ENCODE data around the gene CCNDBP1. TPM values are rescaled to one million over a fixed set of nuclear protein-coding genes. Genes with fewer than 3 reads are reported as not detected.
"Not testable (repeated sequence)": the region's sequence is repeated elsewhere in the genome, so short reads cannot be mapped to it uniquely, and the experiment has no call there.

CCNDBP1 gene
- total RNA-seq, 1 donor from 2014 or later, result 61.8 TPM

DNA sequence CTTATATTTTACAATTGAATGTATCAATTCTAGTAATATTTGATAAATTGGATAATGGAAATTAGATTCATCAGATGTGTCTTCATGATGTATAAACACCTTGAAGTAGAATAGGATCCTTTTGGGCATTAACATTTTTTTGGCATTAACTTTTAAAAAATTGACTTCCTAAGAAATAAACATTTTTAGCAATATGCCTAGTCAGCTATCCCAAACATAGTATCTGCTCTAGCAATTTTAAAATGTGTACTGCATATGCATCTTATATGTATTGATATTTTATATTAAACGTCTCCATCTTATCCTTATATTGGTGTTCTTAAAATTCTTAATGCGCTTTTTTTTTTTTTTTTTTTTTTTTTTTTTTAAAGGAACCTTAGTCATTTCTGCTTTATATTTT lies 8.5 kb downstream of the CCNDBP1 start:
- Histone ChIP-seq H3K36me3 (ENCODE audit: control insufficient read depth, insufficient read depth, low read length) (no peaks in the 10 kb centered on the region), H3K27me3 (ENCODE audit: control insufficient read depth, insufficient read depth, low read length) (no peaks in the 10 kb centered on the region), H3K4me3 (ENCODE audit: low read depth, low read length) (no peak overlapping the region)
- TF ChIP-seq CTCF (IDR thresholded peaks at IDR 0.05; ENCODE audit: insufficient read depth, low read length, poor library complexity, severe bottlenecking), result no peak
- no peak for DNase-seq (ENCODE audit: low read depth)

DNA sequence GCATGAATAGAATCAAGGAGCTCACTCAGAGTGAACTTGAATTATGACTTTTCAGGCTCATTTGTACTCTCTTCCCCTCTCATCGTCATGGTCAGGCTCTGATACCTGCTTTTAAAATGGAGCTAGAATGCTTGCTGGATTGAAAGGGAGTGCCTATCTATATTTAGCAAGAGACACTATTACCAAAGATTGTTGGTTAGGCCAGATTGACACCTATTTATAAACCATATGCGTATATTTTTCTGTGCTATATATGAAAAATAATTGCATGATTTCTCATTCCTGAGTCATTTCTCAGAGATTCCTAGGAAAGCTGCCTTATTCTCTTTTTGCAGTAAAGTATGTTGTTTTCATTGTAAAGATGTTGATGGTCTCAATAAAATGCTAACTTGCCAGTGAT lies 9.6 kb downstream of the CCNDBP1 start:
- no peaks in the 10 kb centered on the region for H3K27me3 ChIP-seq (ENCODE audit: control insufficient read depth, insufficient read depth, low read length)
- H3K4me3 ChIP-seq (ENCODE audit: low read depth, low read length), result no peak overlapping the region
- no peak for DNase-seq (ENCODE audit: low read depth)
- H3K36me3 ChIP-seq (ENCODE audit: control insufficient read depth, insufficient read depth, low read length), result no peaks in the 10 kb centered on the region
- no peak for TF ChIP-seq CTCF (IDR thresholded peaks at IDR 0.05; ENCODE audit: insufficient read depth, low read length, poor library complexity, severe bottlenecking)

GRCh38 chr15:43196760-43197548 lies 11.8 kb downstream of the CCNDBP1 start:
- no peaks in the 10 kb centered on the region for H3K27me3 ChIP-seq (ENCODE audit: control insufficient read depth, insufficient read depth, low read length)
- H3K4me3 ChIP-seq (ENCODE audit: low read depth, low read length), result no peak overlapping the region
- DNase-seq (ENCODE audit: low read depth), result no peak
- no peak for TF ChIP-seq CTCF (IDR thresholded peaks at IDR 0.05; ENCODE audit: insufficient read depth, low read length, poor library complexity, severe bottlenecking)
- no peaks in the 10 kb centered on the region for H3K36me3 ChIP-seq (ENCODE audit: control insufficient read depth, insufficient read depth, low read length)

GRCh38 chr15:43197773-43198172 lies 12.6 kb downstream of the CCNDBP1 start:
- H3K4me3 ChIP-seq (ENCODE audit: low read depth, low read length); DNase-seq (ENCODE audit: low read depth); H3K27me3 ChIP-seq (ENCODE audit: control insufficient read depth, insufficient read depth, low read length); H3K36me3 ChIP-seq (ENCODE audit: control insufficient read depth, insufficient read depth, low read length): not testable (repeated sequence)

- DNase-seq (ENCODE audit: low read depth); H3K4me3 ChIP-seq (ENCODE audit: low read depth, low read length); H3K27me3 ChIP-seq (ENCODE audit: control insufficient read depth, insufficient read depth, low read length); H3K36me3 ChIP-seq (ENCODE audit: control insufficient read depth, insufficient read depth, low read length): not testable (repeated sequence)
These were observed 13.4 kb downstream of the CCNDBP1 start for GRCh38 chr15:43198556-43198955.

GRCh38 chr15:43198992-43199391 lies 13.8 kb downstream of the CCNDBP1 start:
- TF ChIP-seq CTCF (IDR thresholded peaks at IDR 0.05; ENCODE audit: insufficient read depth, low read length, poor library complexity, severe bottlenecking), result no peak
- no peak for DNase-seq (ENCODE audit: low read depth)
- Histone ChIP-seq H3K36me3 (ENCODE audit: control insufficient read depth, insufficient read depth, low read length) (no peaks in the 10 kb centered on the region), H3K4me3 (ENCODE audit: low read depth, low read length) (no peak overlapping the region), H3K27me3 (ENCODE audit: control insufficient read depth, insufficient read depth, low read length) (no peaks in the 10 kb centered on the region)

GRCh38 chr15:43199945-43200488 lies 14.8 kb downstream of the CCNDBP1 start:
- Histone ChIP-seq H3K36me3 (ENCODE audit: control insufficient read depth, insufficient read depth, low read length) (no peaks in the 10 kb centered on the region), H3K27me3 (ENCODE audit: control insufficient read depth, insufficient read depth, low read length) (no peaks in the 10 kb centered on the region), H3K4me3 (ENCODE audit: low read depth, low read length) (no peak overlapping the region)
- TF ChIP-seq CTCF (IDR thresholded peaks at IDR 0.05; ENCODE audit: insufficient read depth, low read length, poor library complexity, severe bottlenecking), result no peak
- no peak for DNase-seq (ENCODE audit: low read depth)
